Measurements from ENCODE around the gene CCND2. TPM values are rescaled to one million over a fixed set of nuclear protein-coding genes. Genes with fewer than 3 reads are reported as not detected.

Gene CCND2
- polyA plus RNA-seq, 3 donors = 3.6 to 6.8 (median 3.9) TPM

DNA sequence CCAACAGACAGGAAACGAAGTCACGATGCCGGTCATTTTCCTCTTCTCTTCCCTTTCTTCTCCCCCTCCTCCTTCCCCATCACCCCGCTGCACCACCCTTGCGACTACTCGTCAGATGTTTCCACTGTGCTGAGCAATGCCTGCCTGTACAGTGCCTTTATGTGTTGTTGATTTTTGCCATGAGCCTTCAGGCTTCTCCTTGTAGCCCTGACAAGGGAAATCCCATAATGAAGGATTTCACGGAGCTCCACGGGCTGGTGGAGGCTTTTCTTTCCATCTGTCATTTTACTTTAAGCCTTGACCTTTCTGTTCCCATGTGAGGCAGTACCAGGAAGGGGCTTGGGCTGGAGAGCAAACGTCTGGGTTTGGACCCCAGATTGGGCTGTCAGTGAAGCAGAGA is 28.7 kb upstream of the CCND2 start:
- Histone ChIP-seq H3K27ac (ENCODE audit: low read depth in 1 of 2, low read length in 2 of 2) (no peak overlapping the region), H3K9ac (ENCODE audit: insufficient read depth, low read length, poor library complexity, severe bottlenecking) (no peak overlapping the region), H3K27me3 (ENCODE audit: control insufficient read depth in 2 of 2, insufficient read depth in 2 of 2, low read length in 2 of 2) (peaks cover 0 to 4% of the 10 kb centered on the region in 2 donors), H3K4me2 (replicated peaks; ENCODE audit: extremely low read depth, low read length, poor library complexity, severe bottlenecking) (no peak overlapping the region), H3K4me3 (replicated peaks in 1 of 3; ENCODE audit: low read depth in 2 of 3, low read length in 3 of 3) (no peak overlapping the region), H2AFZ (ENCODE audit: insufficient read depth, low read depth, low read length, poor library complexity, severe bottlenecking) (no peak overlapping the region), H3K79me2 (ENCODE audit: insufficient read depth, low read length) (no peaks in the 10 kb centered on the region), H3K36me3 (replicated peaks in 1 of 2; ENCODE audit: control insufficient read depth in 1 of 2, insufficient read depth in 2 of 2, low read length in 2 of 2) (no peaks in the 10 kb centered on the region), H4K20me1 (ENCODE audit: insufficient read depth, low read length) (no peaks in the 10 kb centered on the region), H3K4me1 (ENCODE audit: control insufficient read depth in 1 of 2, insufficient read depth in 2 of 2, low read length in 2 of 2) (peaks cover 62 to 64% of the 10 kb centered on the region in 2 donors), H3K9me3 (replicated peaks in 1 of 2; ENCODE audit: control insufficient read depth in 1 of 2, insufficient read depth in 1 of 2, low read length in 2 of 2) (no peaks in the 10 kb centered on the region)
- H3K27ac Mint-ChIP-seq = peak overlapping the region in 6 of 7 donors; percentile 61 to 91 (median 86)
- intact Hi-C loops (cut with micrococcal nuclease) = loop anchor here in 1 of 2 donors (5.0 kb wide), 1 partner anchor 43 kb away; no protein-coding TSS in a partner anchor
- 71% methylated on average over 1 of the region's 9 CpGs for WGBS (ENCODE audit: insufficient coverage)
- H3K4me1 Mint-ChIP-seq = peaks cover 66% of the 10 kb centered on the region
- H3K27me3 Mint-ChIP-seq (ENCODE audit: low read depth in 3 of 3) = peaks cover 10 to 20% (median 12%) of the 10 kb centered on the region in 3 donors
- peak in 2 of 3 donors; percentile 38 to 61 for DNase-seq
- peaks cover 0 to 16% of the 10 kb centered on the region in 2 donors for H3K36me3 Mint-ChIP-seq
- H3K4me3 Mint-ChIP-seq = peak overlapping the region; percentile 4 to 10
- TF ChIP-seq, protein P1, sequence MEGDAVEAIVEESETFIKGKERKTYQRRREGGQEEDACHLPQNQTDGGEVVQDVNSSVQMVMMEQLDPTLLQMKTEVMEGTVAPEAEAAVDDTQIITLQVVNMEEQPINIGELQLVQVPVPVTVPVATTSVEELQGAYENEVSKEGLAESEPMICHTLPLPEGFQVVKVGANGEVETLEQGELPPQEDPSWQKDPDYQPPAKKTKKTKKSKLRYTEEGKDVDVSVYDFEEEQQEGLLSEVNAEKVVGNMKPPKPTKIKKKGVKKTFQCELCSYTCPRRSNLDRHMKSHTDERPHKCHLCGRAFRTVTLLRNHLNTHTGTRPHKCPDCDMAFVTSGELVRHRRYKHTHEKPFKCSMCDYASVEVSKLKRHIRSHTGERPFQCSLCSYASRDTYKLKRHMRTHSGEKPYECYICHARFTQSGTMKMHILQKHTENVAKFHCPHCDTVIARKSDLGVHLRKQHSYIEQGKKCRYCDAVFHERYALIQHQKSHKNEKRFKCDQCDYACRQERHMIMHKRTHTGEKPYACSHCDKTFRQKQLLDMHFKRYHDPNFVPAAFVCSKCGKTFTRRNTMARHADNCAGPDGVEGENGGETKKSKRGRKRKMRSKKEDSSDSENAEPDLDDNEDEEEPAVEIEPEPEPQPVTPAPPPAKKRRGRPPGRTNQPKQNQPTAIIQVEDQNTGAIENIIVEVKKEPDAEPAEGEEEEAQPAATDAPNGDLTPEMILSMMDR (IDR thresholded peaks at IDR 0.05) = no peak
- peaks cover 0 to 5% (median 3%) of the 10 kb centered on the region in 7 donors for H3K9me3 Mint-ChIP-seq

DNA sequence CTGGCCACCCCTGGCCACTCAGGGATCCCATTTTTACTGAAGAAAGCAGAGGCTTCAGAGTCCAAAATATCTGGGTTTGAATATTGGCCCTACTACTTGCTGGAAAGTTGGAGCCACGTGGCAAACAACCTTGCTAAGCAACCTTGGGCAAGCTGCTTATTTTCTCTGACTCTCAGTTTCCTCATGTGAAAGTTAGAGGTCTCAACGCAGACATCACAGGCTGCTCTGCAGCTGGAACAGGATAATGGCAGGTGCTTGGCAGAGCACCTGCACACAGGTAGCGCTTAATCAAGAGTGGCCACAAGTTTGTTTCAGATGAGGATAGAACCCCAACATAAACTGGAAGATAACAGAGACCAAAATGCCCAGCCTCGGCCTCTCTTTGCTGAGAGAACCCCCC is 28.1 kb upstream of the CCND2 start:
- H3K27me3 Mint-ChIP-seq (ENCODE audit: low read depth in 3 of 3) = peaks cover 12 to 22% (median 13%) of the 10 kb centered on the region in 3 donors
- WGBS (ENCODE audit: insufficient coverage) = 83% methylated on average over 3 of the region's 4 CpGs

More for the DNA sequence above, 28.1 kb upstream of the CCND2 start:
- intact Hi-C loops (cut with micrococcal nuclease) = no loop called here
- H3K36me3 Mint-ChIP-seq = peaks cover 0 to 16% of the 10 kb centered on the region in 2 donors
- peak overlapping the region in 1 of 7 donors; percentile 20 for H3K27ac Mint-ChIP-seq
- TF ChIP-seq, protein P1 (IDR thresholded peaks at IDR 0.05) = no peak
- H3K4me1 Mint-ChIP-seq = peaks cover 60% of the 10 kb centered on the region
- Histone ChIP-seq H3K27ac (ENCODE audit: low read depth in 1 of 2, low read length in 2 of 2) (no peak overlapping the region), H3K79me2 (ENCODE audit: insufficient read depth, low read length) (no peaks in the 10 kb centered on the region), H2AFZ (ENCODE audit: insufficient read depth, low read depth, low read length, poor library complexity, severe bottlenecking) (no peak overlapping the region), H3K27me3 (ENCODE audit: control insufficient read depth in 2 of 2, insufficient read depth in 2 of 2, low read length in 2 of 2) (peaks cover 0 to 4% of the 10 kb centered on the region in 2 donors), H4K20me1 (ENCODE audit: insufficient read depth, low read length) (no peaks in the 10 kb centered on the region), H3K4me3 (replicated peaks in 1 of 3; ENCODE audit: low read depth in 2 of 3, low read length in 3 of 3) (no peak overlapping the region), H3K36me3 (replicated peaks in 1 of 2; ENCODE audit: control insufficient read depth in 1 of 2, insufficient read depth in 2 of 2, low read length in 2 of 2) (no peaks in the 10 kb centered on the region), H3K4me2 (replicated peaks; ENCODE audit: extremely low read depth, low read length, poor library complexity, severe bottlenecking) (no peak overlapping the region), H3K4me1 (ENCODE audit: control insufficient read depth in 1 of 2, insufficient read depth in 2 of 2, low read length in 2 of 2) (peaks cover 56 to 58% of the 10 kb centered on the region in 2 donors), H3K9me3 (replicated peaks in 1 of 2; ENCODE audit: control insufficient read depth in 1 of 2, insufficient read depth in 1 of 2, low read length in 2 of 2) (no peaks in the 10 kb centered on the region), H3K9ac (ENCODE audit: insufficient read depth, low read length, poor library complexity, severe bottlenecking) (no peak overlapping the region)
- no peak overlapping the region for H3K4me3 Mint-ChIP-seq
- H3K9me3 Mint-ChIP-seq = peaks cover 0 to 5% (median 3%) of the 10 kb centered on the region in 7 donors
- DNase-seq = no peak
